Stimulated activated CD4-positive, alpha-beta T cell treated with anti-CD3 and anti-CD28 coated beads, Interleukin-12 subunit alpha, Interleukin-12 subunit beta, amount 100 ng/mL, for 48 hours (primary cell): ENCODE data around the gene ADRB1.

Source experiments
- DNase-seq, 3 donors: peaks; one replicate each; pipeline ENCODE4 v3.0.0-alpha.2; 2020; ENCODE audit warnings: low read depth in 2 of 3, low spot score in 1 of 3

ADRB1 gene

DNA sequence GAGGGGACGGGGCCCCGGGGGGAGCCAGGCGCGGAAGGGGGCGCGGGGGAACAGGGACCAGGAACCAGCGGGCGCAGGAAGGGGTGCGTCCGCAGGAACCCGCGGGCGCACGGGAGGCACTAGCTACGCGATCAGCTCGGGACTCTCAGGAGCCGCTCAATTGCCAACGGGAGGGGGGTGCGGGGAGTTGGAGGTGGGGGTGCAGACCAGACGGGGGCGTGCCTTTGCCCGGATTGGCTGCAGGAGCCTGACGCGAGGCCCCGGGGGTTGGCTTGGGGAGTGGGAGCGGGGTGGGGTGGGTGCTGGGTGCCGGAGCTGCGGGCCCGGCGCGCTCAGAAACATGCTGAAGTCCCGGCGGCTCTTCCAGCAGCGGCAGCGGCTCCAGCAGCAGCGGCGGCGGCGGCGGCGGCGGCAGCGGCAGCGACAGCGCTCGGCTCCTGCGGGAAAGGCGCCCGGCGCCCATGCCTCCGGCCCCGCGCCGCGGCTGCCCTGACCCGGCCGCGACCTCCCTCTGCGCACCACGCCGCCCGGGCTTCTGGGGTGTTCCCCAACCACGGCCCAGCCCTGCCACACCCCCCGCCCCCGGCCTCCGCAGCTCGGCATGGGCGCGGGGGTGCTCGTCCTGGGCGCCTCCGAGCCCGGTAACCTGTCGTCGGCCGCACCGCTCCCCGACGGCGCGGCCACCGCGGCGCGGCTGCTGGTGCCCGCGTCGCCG is at the start of gene ADRB1:
Gene ADRB1 (plus strand): TSS at position 335 of the 715 bp plus-strand sequence. CDS start 267 bp downstream, at position 602.
- DNase-seq, result peak in 1 of 3 donors; percentile 11

DNA sequence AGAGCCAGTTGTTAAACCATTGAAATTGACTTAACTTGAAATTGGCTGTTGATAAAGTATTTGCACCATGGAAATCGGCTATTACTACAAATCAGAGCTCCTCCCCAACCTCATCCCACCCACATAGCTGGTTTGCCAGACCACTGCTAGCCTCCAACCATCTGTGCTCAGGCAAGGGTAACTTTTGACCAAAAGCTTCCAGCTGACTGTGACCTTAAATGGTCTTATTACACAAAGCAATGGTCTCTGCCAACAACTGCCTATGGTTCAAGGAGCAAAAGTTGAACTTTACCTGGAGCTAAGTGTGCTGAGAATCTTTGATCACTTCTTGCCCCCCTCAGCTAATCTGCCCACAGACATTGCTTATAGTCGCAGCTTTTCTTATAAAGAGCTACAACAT is 48.5 kb upstream of the ADRB1 start:
- no peak for DNase-seq

DNA sequence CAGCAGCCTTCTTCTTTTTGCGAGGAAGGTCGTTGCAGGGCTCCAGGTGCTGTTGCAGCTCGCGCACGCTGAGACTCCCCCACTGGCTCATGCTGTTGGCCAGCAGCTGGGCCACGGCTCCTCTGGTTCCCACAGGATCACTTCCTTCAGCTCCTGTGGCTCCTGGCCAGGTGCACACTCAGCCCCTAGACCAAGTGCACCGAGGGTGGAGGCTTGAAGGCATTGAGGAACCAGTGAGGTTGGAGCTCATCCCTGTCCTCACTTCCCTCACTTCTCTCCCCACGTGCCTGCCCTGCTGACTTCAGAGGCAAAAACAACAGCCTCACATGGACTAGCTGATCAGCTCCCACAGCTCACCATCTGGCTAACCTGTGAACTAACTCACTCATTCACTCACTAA is 46.2 kb upstream of the ADRB1 start:
- DNase-seq, result no peak

DNA sequence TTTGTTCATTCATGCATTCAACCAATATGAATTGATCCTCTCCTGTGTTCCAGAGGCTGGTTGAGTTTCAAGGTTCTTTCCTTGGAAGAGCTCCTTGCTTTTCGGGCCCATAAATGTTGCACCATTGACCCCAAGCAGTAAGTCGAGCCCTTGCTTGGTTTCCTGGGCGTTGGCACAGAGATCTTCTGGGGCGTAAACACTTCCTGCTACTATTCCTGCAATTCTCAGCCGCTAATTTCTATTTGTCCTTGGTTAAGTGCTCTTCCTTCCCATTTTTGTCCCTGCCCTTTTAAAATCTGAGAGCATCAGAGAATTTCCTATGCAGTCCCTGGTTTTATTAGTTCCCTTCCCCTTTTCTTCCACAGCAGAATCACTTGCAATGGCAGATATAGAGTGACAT is 44.1 kb upstream of the ADRB1 start:
- DNase-seq, result no peak

DNA sequence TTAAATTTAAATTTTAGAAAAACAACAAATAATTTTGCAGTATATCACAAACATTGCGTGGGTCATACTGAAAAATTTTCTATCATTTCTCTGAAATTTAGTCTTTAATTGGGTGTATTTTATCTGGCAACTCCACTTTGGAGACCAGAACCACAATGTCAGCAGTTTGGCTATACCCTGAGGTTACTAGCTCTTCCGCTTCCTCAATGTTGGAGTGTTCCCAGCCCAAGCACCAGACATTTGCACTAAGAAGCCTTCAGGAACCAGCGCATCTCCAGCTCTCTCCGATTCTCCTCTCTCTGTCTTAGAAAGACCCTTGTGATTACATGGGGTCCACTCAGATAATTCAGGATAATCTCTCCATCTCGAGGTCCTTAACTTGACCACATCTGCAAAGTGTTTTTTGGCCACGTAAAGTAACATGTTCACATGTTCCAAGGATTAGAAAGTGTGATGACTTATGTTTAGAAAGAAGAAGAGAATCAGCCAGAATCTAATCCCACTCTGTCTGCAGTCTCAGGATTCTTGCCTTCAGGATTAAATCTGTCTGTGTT is 43.1 kb upstream of the ADRB1 start:
- no peak for DNase-seq

DNA sequence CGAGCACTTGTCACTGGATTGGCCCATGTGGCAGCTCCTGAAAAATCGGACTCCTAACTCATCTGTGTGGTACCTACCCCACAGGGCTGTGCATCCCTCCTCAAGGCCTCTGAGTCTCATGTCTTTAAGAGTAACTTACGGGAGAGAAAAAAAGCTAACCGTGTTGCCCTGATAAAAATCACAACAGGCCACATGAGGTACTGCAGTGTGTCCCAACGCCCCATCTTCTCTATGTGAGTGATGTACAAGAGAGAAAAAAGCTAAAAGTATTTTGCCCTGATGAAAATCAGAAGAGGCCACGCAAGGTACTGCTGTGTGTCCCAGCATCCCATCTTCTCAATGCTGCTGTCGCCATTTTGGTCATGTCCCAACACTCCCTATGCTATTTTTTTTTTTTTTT is 41.2 kb upstream of the ADRB1 start:
- no peak for DNase-seq

DNA sequence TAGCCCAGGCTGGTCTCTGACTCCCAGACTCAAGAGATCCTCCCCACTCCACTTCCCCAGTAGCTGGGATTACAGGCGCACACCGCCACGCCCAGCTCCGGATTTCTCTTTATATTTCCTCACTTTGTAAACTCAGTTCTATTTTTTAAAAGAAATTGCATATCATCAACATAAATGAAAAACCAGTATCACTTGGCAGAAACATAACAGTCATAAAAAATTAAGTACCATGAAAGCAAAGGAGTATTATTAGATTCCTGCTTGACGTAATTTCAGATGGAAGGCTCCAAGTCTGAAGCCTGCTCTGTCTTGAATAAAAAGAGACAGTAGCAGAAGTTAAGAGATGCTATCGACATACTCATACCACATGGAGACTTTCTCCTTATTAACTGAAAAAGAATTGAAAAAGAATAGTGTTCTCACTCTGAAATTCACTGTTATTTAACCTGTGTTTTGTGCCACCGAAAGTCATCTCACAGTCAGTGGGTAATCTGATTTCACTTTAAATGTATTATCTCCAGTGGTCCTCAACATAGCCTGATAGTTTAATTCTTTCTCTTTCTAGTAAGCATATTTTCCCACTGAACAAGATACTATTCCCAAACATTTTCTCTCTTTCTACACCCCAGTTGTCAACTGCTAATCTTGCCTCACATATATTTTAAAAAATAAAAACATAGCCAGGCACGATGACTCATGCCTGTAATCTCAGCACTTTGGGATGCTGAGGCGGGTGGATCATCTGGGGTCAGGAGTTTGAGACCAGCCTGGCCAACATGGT is 40.3 kb upstream of the ADRB1 start:
- DNase-seq, result no peak

DNA sequence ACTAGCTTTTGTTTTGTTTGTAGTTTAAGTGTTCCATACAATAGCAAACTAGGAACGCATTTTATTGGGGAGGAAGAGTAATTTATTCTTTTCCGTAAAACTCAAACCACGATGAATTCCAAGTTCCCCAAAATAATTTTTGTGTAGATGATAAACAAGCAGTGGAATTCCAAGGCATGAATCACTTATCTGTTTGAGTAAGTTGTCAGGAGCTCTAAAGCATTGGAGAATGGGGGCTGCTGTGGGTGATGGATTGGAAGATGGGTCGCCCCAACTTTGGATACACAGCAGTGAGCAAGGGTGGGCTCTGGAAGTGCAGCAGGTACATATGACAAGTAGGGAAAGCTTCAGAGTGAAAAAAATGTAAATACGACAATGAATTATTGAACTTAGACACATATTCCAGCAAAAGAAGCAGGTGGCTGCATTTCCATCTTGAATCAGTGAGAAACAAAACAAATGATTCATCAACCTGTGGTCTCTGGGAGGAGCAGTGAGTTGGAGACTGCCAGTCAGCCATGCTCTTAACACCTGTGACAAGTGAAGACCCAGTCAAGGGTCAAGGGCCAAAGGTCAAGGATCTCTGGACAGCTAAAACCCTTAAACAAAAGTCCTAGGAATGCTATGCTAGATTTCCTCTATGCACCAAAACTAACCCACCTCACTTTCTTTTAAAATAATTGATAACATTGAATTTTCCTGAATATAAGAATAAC is 34.2 kb upstream of the ADRB1 start:
- DNase-seq, result no peak

DNA sequence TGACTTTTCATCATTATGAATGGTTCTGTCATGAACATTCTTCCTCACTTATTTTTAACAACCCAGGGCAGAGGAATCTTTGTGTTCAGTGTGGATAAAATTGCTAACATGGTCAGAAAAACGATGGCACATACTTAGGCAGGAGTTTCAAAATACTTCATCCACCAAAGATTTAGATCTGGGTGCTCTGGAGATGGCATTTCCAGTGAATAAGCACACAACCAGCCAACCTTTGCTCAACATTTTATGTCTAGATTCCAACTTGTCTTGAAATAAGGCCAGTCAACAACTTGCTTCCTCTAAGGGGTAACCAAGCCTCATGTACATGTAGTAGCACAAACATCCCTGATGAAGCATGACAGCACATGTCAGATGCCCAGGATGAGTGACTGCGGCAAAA is 33.4 kb upstream of the ADRB1 start:
- DNase-seq, result no peak

DNA sequence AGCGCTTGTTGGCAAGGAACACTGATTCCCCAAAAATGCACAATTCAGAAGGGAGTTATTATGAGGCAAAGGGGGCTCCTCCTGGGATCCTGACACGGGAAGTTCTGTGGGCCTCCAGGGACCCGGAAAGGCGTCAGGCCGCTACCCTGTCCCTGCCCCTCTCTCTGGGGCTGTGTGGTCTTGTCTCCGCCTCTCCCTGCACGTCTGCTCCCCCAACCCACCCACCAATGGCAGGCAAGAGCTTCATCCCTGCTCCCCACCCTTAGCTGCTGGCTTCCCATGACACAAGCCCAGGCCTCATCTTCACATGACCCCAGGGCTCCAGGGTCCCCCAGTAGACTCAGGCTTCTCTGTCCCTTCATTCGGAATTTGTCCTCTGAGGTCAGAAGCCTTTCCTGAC is 31.0 kb upstream of the ADRB1 start:
- DNase-seq, result no peak

DNA sequence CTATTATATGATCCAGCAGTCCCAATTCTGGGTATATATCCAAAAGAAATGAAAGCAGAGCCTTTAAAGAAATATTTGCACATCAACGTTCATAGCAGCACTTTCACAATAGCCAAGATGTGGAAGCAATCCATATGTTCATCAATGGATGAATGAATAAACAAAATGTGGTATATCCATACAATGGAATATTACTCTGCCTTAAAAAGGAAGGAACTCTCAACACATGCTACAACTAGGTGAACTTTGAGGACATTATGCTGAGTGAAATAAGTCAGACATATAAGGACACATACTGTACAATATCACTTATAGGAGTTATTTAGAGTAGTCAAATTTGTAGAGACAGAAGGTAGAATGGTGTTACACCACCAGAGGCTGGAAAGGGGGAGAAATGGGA is 28.0 kb upstream of the ADRB1 start:
- DNase-seq, result no peak

DNA sequence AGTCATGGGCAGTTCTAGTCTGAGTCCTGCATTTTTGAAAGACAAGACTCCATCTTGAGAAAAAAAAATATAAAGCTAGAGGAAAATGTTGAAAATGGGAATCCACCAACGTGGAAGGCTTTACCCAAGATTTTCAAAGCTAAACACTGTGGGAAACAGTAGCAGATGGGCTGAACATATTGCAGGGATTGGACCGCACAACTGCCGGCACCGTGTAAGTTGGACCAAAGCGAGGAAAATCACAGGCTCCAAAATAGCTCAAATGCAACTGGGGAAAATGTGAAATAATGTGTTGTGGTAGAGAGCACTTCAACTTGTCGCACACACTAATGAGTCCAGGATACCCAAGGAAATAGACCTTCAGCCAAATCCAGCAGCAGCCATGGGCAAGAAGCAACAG is 26.4 kb upstream of the ADRB1 start:
- DNase-seq, result no peak

DNA sequence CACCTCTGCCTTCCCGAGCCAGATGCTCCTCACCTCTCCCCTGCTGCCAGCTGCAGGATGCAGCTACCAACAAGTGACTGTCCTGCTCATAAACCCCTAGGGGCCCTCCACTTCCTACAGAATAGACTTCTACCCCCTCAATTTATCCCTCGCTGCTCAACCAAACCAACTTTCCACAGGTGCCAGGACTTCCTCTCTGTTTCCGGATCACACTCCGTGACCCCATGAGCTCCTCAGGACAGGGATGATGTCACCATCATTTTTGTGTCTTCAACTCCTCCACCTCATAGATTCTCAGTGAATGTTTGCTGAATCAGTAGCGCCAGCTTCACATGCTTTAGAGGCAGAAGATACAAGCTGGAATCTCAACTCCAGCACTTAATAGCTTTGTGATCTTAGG is 25.8 kb upstream of the ADRB1 start:
- no peak for DNase-seq

DNA sequence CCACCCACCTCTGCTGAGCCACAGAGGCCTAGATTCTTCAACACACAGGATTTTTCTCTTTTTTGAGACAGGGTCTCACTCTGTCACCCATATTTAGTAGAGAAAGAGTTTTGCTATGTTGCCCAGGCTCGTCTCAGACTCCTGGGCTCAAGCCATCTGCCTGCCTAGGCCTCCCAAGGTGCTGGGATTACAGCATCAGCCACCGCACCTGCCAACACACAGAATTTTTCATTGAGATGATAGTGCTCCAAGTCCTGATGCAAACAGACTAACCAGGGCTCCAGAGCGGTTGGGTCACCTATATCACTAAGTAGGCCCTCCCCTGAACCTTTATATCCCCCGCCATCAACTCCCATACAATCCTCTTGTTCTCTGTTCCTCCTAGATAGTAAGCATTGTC is 24.4 kb upstream of the ADRB1 start:
- DNase-seq, result no peak

DNA sequence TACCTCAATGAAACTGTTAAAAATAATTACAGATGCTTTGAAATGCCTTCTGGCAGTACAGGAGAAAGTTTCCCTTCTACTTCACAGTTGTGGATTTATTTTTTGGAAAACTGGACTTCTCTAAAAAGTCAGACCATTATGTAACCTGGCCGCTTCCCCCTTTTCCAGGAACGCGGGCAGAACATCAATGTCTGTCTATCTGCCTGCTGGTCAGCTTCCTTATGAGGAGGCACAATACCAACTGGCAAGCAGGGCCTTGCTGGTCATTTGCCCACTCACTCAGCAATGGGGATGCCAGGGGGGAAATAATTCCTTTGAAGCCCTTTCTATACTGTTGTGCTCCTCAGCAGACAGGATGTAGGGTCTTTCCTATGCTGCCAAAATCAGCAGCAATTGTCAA is 22.5 kb upstream of the ADRB1 start:
- DNase-seq, result no peak

DNA sequence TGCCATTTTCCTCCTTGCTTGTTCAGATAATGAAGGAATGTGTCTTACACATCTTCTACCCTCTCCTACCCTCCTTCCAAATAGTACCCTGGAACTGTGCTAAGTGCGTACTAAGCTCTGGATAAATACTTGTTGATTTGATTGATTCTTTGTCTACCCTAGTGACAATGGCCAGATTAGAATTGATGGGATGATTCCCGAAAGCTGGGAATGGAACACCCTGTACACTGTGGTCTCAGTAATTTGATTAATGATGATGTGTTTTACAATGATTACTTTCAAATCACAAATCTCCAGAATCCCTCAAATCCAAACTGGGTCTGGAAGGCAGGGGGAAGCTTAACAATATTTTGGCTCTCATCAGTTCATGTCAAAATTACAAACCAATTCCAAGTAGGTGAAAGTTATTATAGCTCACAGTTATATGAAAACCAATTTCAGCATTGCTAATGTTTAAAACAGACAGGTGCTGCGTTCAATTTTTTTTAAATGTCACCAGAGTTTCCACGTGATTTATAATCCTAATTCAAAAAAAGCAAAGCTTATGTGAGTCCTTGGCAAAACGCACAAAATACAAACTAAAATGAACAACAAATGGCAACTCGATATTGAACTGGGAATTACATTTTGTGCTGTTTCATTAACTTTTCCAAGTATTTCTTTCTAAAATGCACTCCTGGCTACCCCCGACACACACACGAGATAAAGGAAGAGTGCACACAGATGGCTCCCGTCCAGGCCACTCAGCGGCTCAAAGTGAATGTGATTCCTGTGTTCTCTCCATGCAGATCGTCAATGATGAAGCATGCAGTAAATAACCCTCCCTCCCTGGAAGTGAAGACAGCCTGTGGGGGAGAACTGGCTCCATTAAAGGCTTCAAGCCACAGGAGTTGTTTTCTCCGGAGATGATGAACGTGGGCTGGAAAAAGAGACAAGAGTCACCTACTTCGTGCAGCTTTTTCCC is 21.7 kb upstream of the ADRB1 start:
- no peak for DNase-seq

DNA sequence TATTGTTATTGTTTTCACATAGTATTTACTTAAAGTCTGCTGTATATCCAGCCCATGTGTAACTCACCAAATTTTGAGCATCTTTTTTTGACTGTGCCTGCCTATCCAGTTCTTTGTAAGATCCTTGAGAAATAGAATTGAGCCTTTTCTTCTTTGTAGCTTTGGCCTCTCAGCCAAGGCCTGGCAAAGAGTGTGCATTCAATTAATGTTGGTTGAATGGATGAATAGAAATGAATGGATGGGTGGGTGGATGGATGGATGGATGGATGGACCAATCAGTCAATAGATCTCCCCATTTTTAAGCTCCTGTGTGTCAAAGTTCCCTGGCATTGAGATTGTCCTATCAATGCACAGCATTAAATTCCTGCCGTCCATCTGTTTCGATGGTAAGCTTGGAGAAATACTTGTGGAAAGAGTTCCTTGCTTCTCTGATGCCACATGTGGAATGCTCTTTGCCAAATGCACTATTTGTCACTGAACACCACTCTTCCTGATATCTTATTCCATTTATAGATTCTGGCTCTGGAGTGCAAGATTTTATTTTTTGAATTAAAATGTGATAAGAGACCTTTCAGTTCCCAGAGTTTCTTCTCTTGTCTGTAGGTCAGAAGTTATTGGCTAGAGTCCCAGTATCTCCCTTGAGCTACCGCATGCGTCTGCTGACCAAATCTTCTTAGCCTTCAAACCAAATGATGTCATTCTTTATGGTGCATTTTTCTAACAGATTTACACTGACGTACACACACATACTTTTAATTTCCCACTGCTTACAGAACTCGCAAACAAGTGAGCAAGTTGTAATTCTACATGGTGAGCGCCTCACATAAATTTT is 20.7 kb upstream of the ADRB1 start:
- DNase-seq, result no peak

DNA sequence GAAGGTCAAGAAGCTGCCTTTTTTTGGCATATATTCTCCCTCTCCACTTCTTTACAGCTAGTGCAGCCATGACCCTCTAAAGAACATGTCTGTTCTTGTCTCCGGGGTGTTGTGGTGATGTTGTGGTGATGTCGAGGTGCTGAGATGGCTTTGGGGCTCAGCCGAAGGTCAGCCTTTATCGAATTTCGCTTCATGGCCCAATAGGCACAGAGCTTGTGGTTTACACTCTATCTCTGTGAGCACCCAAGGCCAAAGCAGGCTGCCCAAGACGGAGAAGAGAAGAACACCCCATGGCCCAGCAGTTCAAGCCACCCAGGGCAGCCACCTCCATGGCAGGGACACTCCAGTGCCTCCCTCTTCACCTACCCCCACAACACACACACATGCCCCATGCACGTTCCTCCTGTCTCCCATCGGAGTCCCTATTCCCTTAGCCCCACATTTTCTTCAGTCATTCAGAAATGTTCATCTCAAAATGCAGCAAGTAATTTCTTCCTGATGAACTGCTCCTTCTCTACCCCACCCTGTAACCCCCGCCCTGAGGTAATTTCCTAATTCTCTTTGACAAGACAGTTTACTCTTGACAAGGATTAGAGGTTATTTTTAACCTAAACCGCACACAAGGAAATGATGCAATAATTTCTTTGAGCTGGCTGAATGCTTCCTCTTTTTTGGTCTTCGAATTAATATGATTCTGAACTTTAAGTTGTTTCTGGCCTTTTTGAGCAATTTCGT is 18.6 kb upstream of the ADRB1 start:
- DNase-seq, result no peak

DNA sequence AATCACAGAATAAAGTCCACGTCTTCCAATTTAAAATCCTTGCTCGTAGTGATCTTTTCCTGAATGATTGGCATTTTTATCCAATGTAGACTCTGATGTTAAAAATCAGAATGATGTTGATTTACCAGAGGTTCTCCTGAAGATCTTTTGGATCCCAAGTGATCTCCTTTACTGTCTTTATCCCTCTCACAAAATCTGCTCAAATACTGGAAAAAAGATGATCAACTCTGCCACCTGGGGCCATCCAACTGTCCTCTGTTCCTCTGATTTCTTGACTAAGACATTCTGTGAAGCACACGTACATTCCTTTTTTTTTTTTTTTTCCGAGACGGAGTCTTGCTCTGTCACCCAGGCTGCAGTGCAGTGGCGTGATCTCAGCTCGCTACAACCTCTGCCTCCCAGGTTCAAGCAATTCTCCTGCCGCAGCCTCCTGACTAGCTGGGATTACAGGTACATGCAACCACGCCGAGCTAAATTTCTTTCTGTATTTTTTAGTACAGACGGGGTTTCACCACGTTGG is 18.0 kb upstream of the ADRB1 start:
- DNase-seq, result no peak
